Hypothalamus (tissue), 51 donors: ENCODE measurements around the gene PROSER2.
A peak's percentile ranks its signal among the peaks of the same experiment; 100 is the strongest.

Experiments
- DNase-seq, 51 donors: peaks; one replicate each; lab custom pipeline; 2025; lab: John Stamatoyannopoulos, UW

PROSER2 gene

GRCh38 chr10:11864727-11865126 is 41.6 kb downstream of the PROSER2 start:
- no peak for DNase-seq

- no peak for DNase-seq
Observed at GRCh38 chr10:11865561-11865960, 42.4 kb downstream of the PROSER2 start.

GRCh38 chr10:11866199-11866925 is 43.2 kb downstream of the PROSER2 start:
- no peak for DNase-seq

- no peak for DNase-seq
Observed at GRCh38 chr10:11869219-11869618, 46.1 kb downstream of the PROSER2 start.

- DNase-seq, result peak in 4 of 51 donors; percentile 9 to 42 (median 14)
Observed at GRCh38 chr10:11869743-11870460, 46.7 kb downstream of the PROSER2 start.

GRCh38 chr10:11870461-11870780 is 47.3 kb downstream of the PROSER2 start:
- DNase-seq, result no peak

GRCh38 chr10:11870900-11871400 is 47.8 kb downstream of the PROSER2 start:
- no peak for DNase-seq

GRCh38 chr10:11871466-11871865 is 48.3 kb downstream of the PROSER2 start:
- DNase-seq, result no peak

GRCh38 chr10:11874568-11875493 is 51.7 kb downstream of the PROSER2 start:
- DNase-seq, result peak in 15 of 51 donors; percentile 3 to 46 (median 19)

GRCh38 chr10:11875494-11876281 is 52.5 kb downstream of the PROSER2 start:
- peak in 1 of 51 donors; percentile 12 for DNase-seq

GRCh38 chr10:11876324-11876723 is 53.2 kb downstream of the PROSER2 start:
- DNase-seq, result no peak

- DNase-seq, result no peak
Observed at GRCh38 chr10:11876805-11877590, 53.8 kb downstream of the PROSER2 start.

- no peak for DNase-seq
Observed at GRCh38 chr10:11877591-11877905, 54.4 kb downstream of the PROSER2 start.

- no peak for DNase-seq
Observed at GRCh38 chr10:11878776-11879175, 55.6 kb downstream of the PROSER2 start.

GRCh38 chr10:11879387-11880094 is 56.4 kb downstream of the PROSER2 start:
- DNase-seq, result no peak

GRCh38 chr10:11880151-11881029 is 57.2 kb downstream of the PROSER2 start:
- DNase-seq, result no peak

GRCh38 chr10:11881030-11881476 is 57.9 kb downstream of the PROSER2 start:
- DNase-seq, result no peak
